HG02763 (cell line): Measurements from ENCODE around the gene SRPK2.
A peak's percentile ranks its signal among the peaks of the same experiment; 100 is the strongest.
"Not testable (repeated sequence)": the region's sequence is repeated elsewhere in the genome, so short reads cannot be mapped to it uniquely, and the experiment has no call there.

ENCODE experiments used
- ATAC-seq: cut with Tn5 transposase; IDR thresholded peaks from one replicate; pipeline ENCODE4 v1.9.1; 2021; ENCODE audit warnings: mild to moderate bottlenecking, moderate library complexity; ENCODE audit not compliant: unreplicated experiment

SRPK2 gene

GRCh38 chr7:105268511-105269392 is 120.0 kb downstream of the SRPK2 start:
- ATAC-seq, result peak; percentile 65

- no peak for ATAC-seq
Observed at GRCh38 chr7:105268056-105268455, 120.7 kb downstream of the SRPK2 start.

GRCh38 chr7:105267244-105267643 is 121.5 kb downstream of the SRPK2 start:
- no peak for ATAC-seq

- ATAC-seq, result no peak
Observed at GRCh38 chr7:105264707-105265106, 124.0 kb downstream of the SRPK2 start.

GRCh38 chr7:105261689-105262088 is 127.0 kb downstream of the SRPK2 start:
- no peak for ATAC-seq

GRCh38 chr7:105260201-105260871 is 128.4 kb downstream of the SRPK2 start:
- not testable (repeated sequence) for ATAC-seq

- not testable (repeated sequence) for ATAC-seq
Observed at GRCh38 chr7:105258919-105259318, 129.8 kb downstream of the SRPK2 start.

GRCh38 chr7:105257338-105257737 is 131.4 kb downstream of the SRPK2 start:
- ATAC-seq, result no peak

- ATAC-seq, result no peak
Observed at GRCh38 chr7:105256761-105257231, 131.9 kb downstream of the SRPK2 start.

- no peak for ATAC-seq
Observed at GRCh38 chr7:105250706-105251105, 138.0 kb downstream of the SRPK2 start.

GRCh38 chr7:105250239-105250638 is 138.5 kb downstream of the SRPK2 start:
- ATAC-seq, result no peak

- no peak for ATAC-seq
Observed at GRCh38 chr7:105249216-105249615, 139.5 kb downstream of the SRPK2 start.

GRCh38 chr7:105246679-105247078 is 142.0 kb downstream of the SRPK2 start:
- no peak for ATAC-seq

- ATAC-seq, result no peak
Observed at GRCh38 chr7:105246256-105246655, 142.5 kb downstream of the SRPK2 start.

GRCh38 chr7:105245398-105246114 is 143.2 kb downstream of the SRPK2 start:
- no peak for ATAC-seq

- no peak for ATAC-seq
Observed at GRCh38 chr7:105244594-105244993, 144.1 kb downstream of the SRPK2 start.

GRCh38 chr7:105241198-105241597 is 147.5 kb downstream of the SRPK2 start:
- no peak for ATAC-seq

GRCh38 chr7:105238198-105238765 is 150.4 kb downstream of the SRPK2 start:
- ATAC-seq, result no peak

- no peak for ATAC-seq
Observed at GRCh38 chr7:105234886-105235285, 153.8 kb downstream of the SRPK2 start.

GRCh38 chr7:105232829-105233291 is 155.9 kb downstream of the SRPK2 start:
- ATAC-seq, result not testable (repeated sequence)

GRCh38 chr7:105230486-105230885 is 158.2 kb downstream of the SRPK2 start:
- ATAC-seq, result no peak
